GM23338 (cell line): Measurements from ENCODE around the gene GALK1. TPM values are rescaled to one million over a fixed set of nuclear protein-coding genes. Genes with fewer than 3 reads are reported as not detected.

Experiments
- ATAC-seq: fragments of 200-7000 bp; cut with Tn5 transposase; 3 replicates; pipeline ENCODE4 v1.9.1; 2020
- DNase-seq: peaks from one replicate; pipeline ENCODE4 v3.0.0-alpha.2; 2015; ENCODE audit warnings: low spot score
- H2AFZ ChIP-seq: fragments of 200-600 bp; sonication (generic); 2 replicates; pipeline ENCODE4 v1.8.0; 2016; ENCODE audit warnings: antibody characterized with exemption, mild to moderate bottlenecking, moderate library complexity
- H3F3A ChIP-seq: fragments of 200-600 bp; sonication (generic); replicated peaks from 2 replicates; pipeline ENCODE4 v1.8.0; 2017; ENCODE audit warnings: antibody characterized with exemption, mixed run types, low read depth
- H3K27ac ChIP-seq: fragments of 200-600 bp; sonication (generic); 2 replicates; pipeline ENCODE4 v1.6.1; 2016; ENCODE audit warnings: low read depth
- H3K27me3 ChIP-seq: fragments of 200-600 bp; sonication (generic); 2 replicates; pipeline ENCODE4 v1.8.0; 2016; ENCODE audit warnings: mild to moderate bottlenecking, mixed run types, moderate library complexity; ENCODE audit not compliant: insufficient read depth
- H3K36me3 ChIP-seq: fragments of 200-600 bp; sonication (generic); 2 replicates; pipeline ENCODE4 v1.8.0; 2016; ENCODE audit warnings: mild to moderate bottlenecking; ENCODE audit not compliant: insufficient read depth
- H3K4me1 ChIP-seq: fragments of 200-600 bp; sonication (generic); 2 replicates; pipeline ENCODE4 v1.8.0; 2016; ENCODE audit warnings: mild to moderate bottlenecking, moderate library complexity; ENCODE audit not compliant: insufficient read depth
- H3K4me2 ChIP-seq: fragments of 200-600 bp; sonication (generic); 2 replicates; pipeline ENCODE4 v1.7.1; 2017; ENCODE audit warnings: mixed run types
- H3K4me3 ChIP-seq: fragments of 200-600 bp; sonication (generic); 2 replicates; pipeline ENCODE4 v1.6.1; 2016; ENCODE audit warnings: mixed run types
- H3K79me2 ChIP-seq: fragments of 200-600 bp; sonication (generic); replicated peaks from 2 replicates; pipeline ENCODE4 v1.8.0; 2017; ENCODE audit warnings: mild to moderate bottlenecking; ENCODE audit not compliant: insufficient read depth
- H3K9me2 ChIP-seq: fragments of 200-600 bp; sonication (generic); 2 replicates; pipeline ENCODE4 v1.8.0; 2017; ENCODE audit not compliant: insufficient read depth
- H4K20me1 ChIP-seq: fragments of 200-600 bp; sonication (generic); replicated peaks from 2 replicates; pipeline ENCODE4 v1.8.0; 2017; ENCODE audit warnings: mild to moderate bottlenecking; ENCODE audit not compliant: insufficient read depth
- H3K27ac Mint-ChIP-seq: 2 replicates; pipeline ENCODE4 v1.8.0; 2020; ENCODE audit warnings: inconsistent platforms, mild to moderate bottlenecking, moderate library complexity, mixed read lengths
- H3K27me3 Mint-ChIP-seq: 3 replicates; pipeline ENCODE4 v1.8.0; 2022; ENCODE audit warnings: low read depth, mild to moderate bottlenecking, moderate library complexity, mixed read lengths, inconsistent platforms; ENCODE audit not compliant: insufficient read depth, poor library complexity
- H3K36me3 Mint-ChIP-seq: 3 replicates; pipeline ENCODE4 v1.8.0; 2021; ENCODE audit warnings: low read depth, mild to moderate bottlenecking, inconsistent platforms, moderate library complexity, mixed read lengths
- H3K4me1 Mint-ChIP-seq: 3 replicates; pipeline ENCODE4 v1.8.0; 2020; ENCODE audit warnings: mild to moderate bottlenecking, inconsistent platforms, mixed read lengths
- H3K4me3 Mint-ChIP-seq: 3 replicates; pipeline ENCODE4 v1.8.0; 2021; ENCODE audit warnings: moderate library complexity, mild to moderate bottlenecking, inconsistent platforms, mixed read lengths
- H3K9me3 Mint-ChIP-seq: 3 replicates; pipeline ENCODE4 v1.8.0; 2020; ENCODE audit warnings: moderate library complexity, mild to moderate bottlenecking, inconsistent platforms, mixed read lengths
- CREB1 ChIP-seq: fragments of 250-450 bp; sonication (Bioruptor Pico); IDR thresholded peaks from 2 replicates; pipeline ENCODE4 v1.5.0; 2020; ENCODE audit warnings: low read depth, mild to moderate bottlenecking, moderate library complexity
- EZH2 ChIP-seq: fragments of 200-600 bp; sonication (generic); IDR thresholded peaks from one replicate; pipeline ENCODE4 v1.8.0; 2017; ENCODE audit warnings: antibody characterized with exemption, mild to moderate bottlenecking, low read depth; ENCODE audit not compliant: unreplicated experiment
- EZH2phosphoT487 ChIP-seq: fragments of 200-600 bp; sonication (generic); IDR thresholded peaks from one replicate; pipeline ENCODE4 v1.8.1; 2018; ENCODE audit warnings: antibody characterized with exemption; ENCODE audit not compliant: unreplicated experiment
- NANOG ChIP-seq: IDR thresholded peaks from 2 replicates; pipeline ENCODE4 v1.6.1; 2016; ENCODE audit warnings: antibody characterized with exemption, borderline replicate concordance
- POLR2AphosphoS5 ChIP-seq: IDR thresholded peaks from 2 replicates; pipeline ENCODE4 v1.6.1; 2016; ENCODE audit warnings: antibody characterized with exemption, low read depth
- STAT1 ChIP-seq: IDR thresholded peaks from one replicate; pipeline ENCODE4 v1.6.1; 2016; ENCODE audit warnings: antibody characterized with exemption; ENCODE audit not compliant: unreplicated experiment
- ZNF114 ChIP-seq: fragments of 250-450 bp; sonication (Bioruptor Pico); IDR thresholded peaks from 2 replicates; pipeline ENCODE4 v1.5.0; 2020; ENCODE audit warnings: mild to moderate bottlenecking, moderate library complexity
- ZNF331 ChIP-seq: fragments of 250-450 bp; sonication (Bioruptor Pico); IDR thresholded peaks from 2 replicates; pipeline ENCODE4 v1.5.0; 2020; ENCODE audit warnings: low read depth, mild to moderate bottlenecking, moderate library complexity
- polyA plus RNA-seq: library from polyadenylated mRNA; unstranded; fragments of >200 nt; fragmentation: Nextera tagmentation; extraction: Ambion mirVana; gene quantifications from 2 replicates; pipeline ENCODE4 v1.2.1, GENCODE V29; 2016
- total RNA-seq: library from RNA; depleted of rRNA; stranded (reverse); fragments of >200 nt; shearing (Covaris generic); gene quantifications from 2 replicates; pipeline ENCODE4 v1.2.3, GENCODE V29; 2014
- TF ChIP-seq, protein P1 (sequence below): fragments of 250-450 bp; sonication (Bioruptor Pico); IDR thresholded peaks from 2 replicates; pipeline ENCODE4 v1.5.0; 2020; ENCODE audit warnings: mild to moderate bottlenecking, moderate library complexity
- TF ChIP-seq, protein P2 (sequence below): IDR thresholded peaks from one replicate; pipeline ENCODE4 v1.6.1; 2018; ENCODE audit warnings: antibody characterized with exemption; ENCODE audit not compliant: unreplicated experiment
- TF ChIP-seq, protein P3 (sequence below): IDR thresholded peaks from 2 replicates; pipeline ENCODE4 v1.6.1; 2016; ENCODE audit warnings: antibody characterized with exemption
- TF ChIP-seq, protein P4 (sequence below), 2 experiments: fragments of 200-600 bp in 1 of 2; sonication (generic) in 1 of 2; conservative IDR thresholded peaks; 2 replicates each; pipeline versions ENCODE4 v1.5.1 to v1.6.1; 2016 to 2017; ENCODE audit warnings: antibody characterized with exemption in 2 of 2, low read depth in 2 of 2, mild to moderate bottlenecking in 2 of 2, moderate library complexity in 1 of 2

The GALK1 gene
- total and polyA plus RNA-seq, 2 experiments from 2014 or later, result 30.5 to 31.7 TPM

DNA sequence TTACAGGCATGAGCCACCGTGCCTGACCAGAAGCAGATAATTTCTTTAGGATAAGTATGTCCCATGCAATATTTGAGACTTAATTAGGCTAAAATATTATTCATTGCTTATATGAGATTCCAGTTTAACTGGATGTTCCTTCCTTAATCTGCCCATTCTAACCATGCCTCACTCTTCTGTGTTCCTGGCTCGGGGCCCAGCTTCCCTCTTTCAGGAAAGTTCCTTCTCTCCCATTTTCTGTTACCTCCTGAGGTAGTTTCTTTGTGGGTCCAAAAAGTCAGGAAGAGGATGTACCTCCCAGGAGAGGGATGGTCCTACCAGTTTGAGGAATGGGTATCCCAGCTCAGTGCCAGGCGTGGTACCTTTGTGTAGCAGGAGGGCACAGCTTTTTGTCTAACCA lies 42.9 kb upstream of the GALK1 start:
- Histone ChIP-seq H3K4me2 (no peak overlapping the region), H3K36me3 (no peaks in the 10 kb centered on the region), H3F3A (no peaks in the 10 kb centered on the region; the same call in 1 of the 2 replicates), H2AFZ (no peak overlapping the region), H3K27ac (no peak overlapping the region), H3K4me1 (no peaks in the 10 kb centered on the region), H3K27me3 (no peaks in the 10 kb centered on the region), H4K20me1 (peaks cover 5% of the 10 kb centered on the region), H3K79me2 (peaks cover 28% of the 10 kb centered on the region), H3K9me2 (no peaks in the 10 kb centered on the region), H3K4me3 (no peak overlapping the region)
- peaks cover 14% of the 10 kb centered on the region; the same call in 2 of the 3 replicates for H3K36me3 Mint-ChIP-seq
- TF ChIP-seq, protein P1, sequence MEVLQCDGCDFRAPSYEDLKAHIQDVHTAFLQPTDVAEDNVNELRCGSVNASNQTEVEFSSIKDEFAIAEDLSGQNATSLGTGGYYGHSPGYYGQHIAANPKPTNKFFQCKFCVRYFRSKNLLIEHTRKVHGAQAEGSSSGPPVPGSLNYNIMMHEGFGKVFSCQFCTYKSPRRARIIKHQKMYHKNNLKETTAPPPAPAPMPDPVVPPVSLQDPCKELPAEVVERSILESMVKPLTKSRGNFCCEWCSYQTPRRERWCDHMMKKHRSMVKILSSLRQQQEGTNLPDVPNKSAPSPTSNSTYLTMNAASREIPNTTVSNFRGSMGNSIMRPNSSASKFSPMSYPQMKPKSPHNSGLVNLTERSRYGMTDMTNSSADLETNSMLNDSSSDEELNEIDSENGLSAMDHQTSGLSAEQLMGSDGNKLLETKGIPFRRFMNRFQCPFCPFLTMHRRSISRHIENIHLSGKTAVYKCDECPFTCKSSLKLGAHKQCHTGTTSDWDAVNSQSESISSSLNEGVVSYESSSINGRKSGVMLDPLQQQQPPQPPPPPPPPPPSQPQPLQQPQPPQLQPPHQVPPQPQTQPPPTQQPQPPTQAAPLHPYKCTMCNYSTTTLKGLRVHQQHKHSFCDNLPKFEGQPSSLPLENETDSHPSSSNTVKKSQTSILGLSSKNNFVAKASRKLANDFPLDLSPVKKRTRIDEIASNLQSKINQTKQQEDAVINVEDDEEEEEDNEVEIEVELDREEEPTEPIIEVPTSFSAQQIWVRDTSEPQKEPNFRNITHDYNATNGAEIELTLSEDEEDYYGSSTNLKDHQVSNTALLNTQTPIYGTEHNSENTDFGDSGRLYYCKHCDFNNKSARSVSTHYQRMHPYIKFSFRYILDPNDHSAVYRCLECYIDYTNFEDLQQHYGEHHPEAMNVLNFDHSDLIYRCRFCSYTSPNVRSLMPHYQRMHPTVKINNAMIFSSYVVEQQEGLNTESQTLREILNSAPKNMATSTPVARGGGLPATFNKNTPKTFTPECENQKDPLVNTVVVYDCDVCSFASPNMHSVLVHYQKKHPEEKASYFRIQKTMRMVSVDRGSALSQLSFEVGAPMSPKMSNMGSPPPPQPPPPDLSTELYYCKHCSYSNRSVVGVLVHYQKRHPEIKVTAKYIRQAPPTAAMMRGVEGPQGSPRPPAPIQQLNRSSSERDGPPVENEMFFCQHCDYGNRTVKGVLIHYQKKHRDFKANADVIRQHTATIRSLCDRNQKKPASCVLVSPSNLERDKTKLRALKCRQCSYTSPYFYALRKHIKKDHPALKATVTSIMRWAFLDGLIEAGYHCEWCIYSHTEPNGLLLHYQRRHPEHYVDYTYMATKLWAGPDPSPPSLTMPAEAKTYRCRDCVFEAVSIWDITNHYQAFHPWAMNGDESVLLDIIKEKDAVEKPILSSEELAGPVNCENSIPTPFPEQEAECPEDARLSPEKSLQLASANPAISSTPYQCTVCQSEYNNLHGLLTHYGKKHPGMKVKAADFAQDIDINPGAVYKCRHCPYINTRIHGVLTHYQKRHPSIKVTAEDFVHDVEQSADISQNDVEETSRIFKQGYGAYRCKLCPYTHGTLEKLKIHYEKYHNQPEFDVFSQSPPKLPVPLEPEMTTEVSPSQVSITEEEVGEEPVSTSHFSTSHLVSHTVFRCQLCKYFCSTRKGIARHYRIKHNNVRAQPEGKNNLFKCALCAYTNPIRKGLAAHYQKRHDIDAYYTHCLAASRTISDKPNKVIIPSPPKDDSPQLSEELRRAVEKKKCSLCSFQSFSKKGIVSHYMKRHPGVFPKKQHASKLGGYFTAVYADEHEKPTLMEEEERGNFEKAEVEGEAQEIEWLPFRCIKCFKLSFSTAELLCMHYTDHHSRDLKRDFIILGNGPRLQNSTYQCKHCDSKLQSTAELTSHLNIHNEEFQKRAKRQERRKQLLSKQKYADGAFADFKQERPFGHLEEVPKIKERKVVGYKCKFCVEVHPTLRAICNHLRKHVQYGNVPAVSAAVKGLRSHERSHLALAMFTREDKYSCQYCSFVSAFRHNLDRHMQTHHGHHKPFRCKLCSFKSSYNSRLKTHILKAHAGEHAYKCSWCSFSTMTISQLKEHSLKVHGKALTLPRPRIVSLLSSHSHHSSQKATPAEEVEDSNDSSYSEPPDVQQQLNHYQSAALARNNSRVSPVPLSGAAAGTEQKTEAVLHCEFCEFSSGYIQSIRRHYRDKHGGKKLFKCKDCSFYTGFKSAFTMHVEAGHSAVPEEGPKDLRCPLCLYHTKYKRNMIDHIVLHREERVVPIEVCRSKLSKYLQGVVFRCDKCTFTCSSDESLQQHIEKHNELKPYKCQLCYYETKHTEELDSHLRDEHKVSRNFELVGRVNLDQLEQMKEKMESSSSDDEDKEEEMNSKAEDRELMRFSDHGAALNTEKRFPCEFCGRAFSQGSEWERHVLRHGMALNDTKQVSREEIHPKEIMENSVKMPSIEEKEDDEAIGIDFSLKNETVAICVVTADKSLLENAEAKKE (CRISPR knock-in tag), result no peak
- TF ChIP-seq EZH2phosphoT487, result no peak
- TF ChIP-seq ZNF114 (CRISPR knock-in tag), result no peak
- TF ChIP-seq, protein P2, sequence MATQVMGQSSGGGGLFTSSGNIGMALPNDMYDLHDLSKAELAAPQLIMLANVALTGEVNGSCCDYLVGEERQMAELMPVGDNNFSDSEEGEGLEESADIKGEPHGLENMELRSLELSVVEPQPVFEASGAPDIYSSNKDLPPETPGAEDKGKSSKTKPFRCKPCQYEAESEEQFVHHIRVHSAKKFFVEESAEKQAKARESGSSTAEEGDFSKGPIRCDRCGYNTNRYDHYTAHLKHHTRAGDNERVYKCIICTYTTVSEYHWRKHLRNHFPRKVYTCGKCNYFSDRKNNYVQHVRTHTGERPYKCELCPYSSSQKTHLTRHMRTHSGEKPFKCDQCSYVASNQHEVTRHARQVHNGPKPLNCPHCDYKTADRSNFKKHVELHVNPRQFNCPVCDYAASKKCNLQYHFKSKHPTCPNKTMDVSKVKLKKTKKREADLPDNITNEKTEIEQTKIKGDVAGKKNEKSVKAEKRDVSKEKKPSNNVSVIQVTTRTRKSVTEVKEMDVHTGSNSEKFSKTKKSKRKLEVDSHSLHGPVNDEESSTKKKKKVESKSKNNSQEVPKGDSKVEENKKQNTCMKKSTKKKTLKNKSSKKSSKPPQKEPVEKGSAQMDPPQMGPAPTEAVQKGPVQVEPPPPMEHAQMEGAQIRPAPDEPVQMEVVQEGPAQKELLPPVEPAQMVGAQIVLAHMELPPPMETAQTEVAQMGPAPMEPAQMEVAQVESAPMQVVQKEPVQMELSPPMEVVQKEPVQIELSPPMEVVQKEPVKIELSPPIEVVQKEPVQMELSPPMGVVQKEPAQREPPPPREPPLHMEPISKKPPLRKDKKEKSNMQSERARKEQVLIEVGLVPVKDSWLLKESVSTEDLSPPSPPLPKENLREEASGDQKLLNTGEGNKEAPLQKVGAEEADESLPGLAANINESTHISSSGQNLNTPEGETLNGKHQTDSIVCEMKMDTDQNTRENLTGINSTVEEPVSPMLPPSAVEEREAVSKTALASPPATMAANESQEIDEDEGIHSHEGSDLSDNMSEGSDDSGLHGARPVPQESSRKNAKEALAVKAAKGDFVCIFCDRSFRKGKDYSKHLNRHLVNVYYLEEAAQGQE, result no peak
- TF ChIP-seq EZH2, result no peak
- TF ChIP-seq, protein P3, sequence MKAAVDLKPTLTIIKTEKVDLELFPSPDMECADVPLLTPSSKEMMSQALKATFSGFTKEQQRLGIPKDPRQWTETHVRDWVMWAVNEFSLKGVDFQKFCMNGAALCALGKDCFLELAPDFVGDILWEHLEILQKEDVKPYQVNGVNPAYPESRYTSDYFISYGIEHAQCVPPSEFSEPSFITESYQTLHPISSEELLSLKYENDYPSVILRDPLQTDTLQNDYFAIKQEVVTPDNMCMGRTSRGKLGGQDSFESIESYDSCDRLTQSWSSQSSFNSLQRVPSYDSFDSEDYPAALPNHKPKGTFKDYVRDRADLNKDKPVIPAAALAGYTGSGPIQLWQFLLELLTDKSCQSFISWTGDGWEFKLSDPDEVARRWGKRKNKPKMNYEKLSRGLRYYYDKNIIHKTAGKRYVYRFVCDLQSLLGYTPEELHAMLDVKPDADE, result no peak
- no peak for TF ChIP-seq ZNF331 (CRISPR knock-in tag)
- no peak for TF ChIP-seq NANOG
- TF ChIP-seq, protein P4, sequence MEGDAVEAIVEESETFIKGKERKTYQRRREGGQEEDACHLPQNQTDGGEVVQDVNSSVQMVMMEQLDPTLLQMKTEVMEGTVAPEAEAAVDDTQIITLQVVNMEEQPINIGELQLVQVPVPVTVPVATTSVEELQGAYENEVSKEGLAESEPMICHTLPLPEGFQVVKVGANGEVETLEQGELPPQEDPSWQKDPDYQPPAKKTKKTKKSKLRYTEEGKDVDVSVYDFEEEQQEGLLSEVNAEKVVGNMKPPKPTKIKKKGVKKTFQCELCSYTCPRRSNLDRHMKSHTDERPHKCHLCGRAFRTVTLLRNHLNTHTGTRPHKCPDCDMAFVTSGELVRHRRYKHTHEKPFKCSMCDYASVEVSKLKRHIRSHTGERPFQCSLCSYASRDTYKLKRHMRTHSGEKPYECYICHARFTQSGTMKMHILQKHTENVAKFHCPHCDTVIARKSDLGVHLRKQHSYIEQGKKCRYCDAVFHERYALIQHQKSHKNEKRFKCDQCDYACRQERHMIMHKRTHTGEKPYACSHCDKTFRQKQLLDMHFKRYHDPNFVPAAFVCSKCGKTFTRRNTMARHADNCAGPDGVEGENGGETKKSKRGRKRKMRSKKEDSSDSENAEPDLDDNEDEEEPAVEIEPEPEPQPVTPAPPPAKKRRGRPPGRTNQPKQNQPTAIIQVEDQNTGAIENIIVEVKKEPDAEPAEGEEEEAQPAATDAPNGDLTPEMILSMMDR (conservative IDR thresholded peaks at IDR 0.05; ENCODE audit: low read depth in 2 of 2), result no peak
- TF ChIP-seq STAT1, result no peak
- no peak for TF ChIP-seq POLR2AphosphoS5
- no peak for TF ChIP-seq CREB1
- no peak overlapping the region for H3K4me3 Mint-ChIP-seq
- H3K9me3 Mint-ChIP-seq, result no peaks in the 10 kb centered on the region; the same call in 2 of the 3 replicates
- no peaks in the 10 kb centered on the region for H3K4me1 Mint-ChIP-seq
- ATAC-seq (no peak), DNase-seq (no peak)
- peaks cover 15% of the 10 kb centered on the region for H3K27me3 Mint-ChIP-seq
- H3K27ac Mint-ChIP-seq, result no peak overlapping the region
